HG03097 (cell line): ENCODE results near the gene ITGAE.
A peak's percentile ranks its signal among the peaks of the same experiment; 100 is the strongest.

Source experiments
- ATAC-seq: cut with Tn5 transposase; IDR thresholded peaks from one replicate; pipeline ENCODE4 v1.9.1; 2021; ENCODE audit not compliant: unreplicated experiment, low FRiP score

ITGAE gene

GRCh38 chr17:3678095-3678820, 122.7 kb downstream of the ITGAE start:
- no peak for ATAC-seq

GRCh38 chr17:3675886-3676285, 125.1 kb downstream of the ITGAE start:
- no peak for ATAC-seq

- ATAC-seq = no peak
Measured at GRCh38 chr17:3672571-3672970, 128.4 kb downstream of the ITGAE start.

- ATAC-seq = no peak
Measured at GRCh38 chr17:3669548-3669947, 131.4 kb downstream of the ITGAE start.

GRCh38 chr17:3669085-3669347, 132.0 kb downstream of the ITGAE start:
- ATAC-seq = peak; percentile 15

GRCh38 chr17:3668279-3669084, 132.5 kb downstream of the ITGAE start, which contains the start of the genes EMC6 and TAX1BP3:
TSS of gene EMC6 (plus strand) at chr17:3668812. CDS start at chr17:3669147, 335 bp downstream.
TSS of gene TAX1BP3 (minus strand) at chr17:3668578. CDS start at chr17:3668526, 52 bp downstream.
- peak; percentile 90 for ATAC-seq

- peak; percentile 4 for ATAC-seq
Measured at GRCh38 chr17:3667366-3668278, 133.4 kb downstream of the ITGAE start.

GRCh38 chr17:3666516-3666915, 134.5 kb downstream of the ITGAE start:
- ATAC-seq = no peak

GRCh38 chr17:3665834-3666233, 135.2 kb downstream of the ITGAE start:
- ATAC-seq = no peak
